MM.1S (cell line): ENCODE data around the gene FGF12.
A peak's percentile ranks its signal among the peaks of the same experiment; 100 is the strongest.

Source experiments
- DNase-seq: peaks from one replicate; pipeline ENCODE4 v3.0.0-alpha.2; 2015
- H2AFZ ChIP-seq: fragments of 300-600 bp; sonication (generic); 2 replicates; pipeline ENCODE4 v1.6.0; 2016; ENCODE audit warnings: antibody characterized with exemption, low read length
- H3F3A ChIP-seq: fragments of 300-600 bp; sonication (generic); 2 replicates; pipeline ENCODE4 v1.6.1; 2016; ENCODE audit warnings: mild to moderate bottlenecking, antibody characterized with exemption, low read length, moderate library complexity, mixed read lengths; ENCODE audit not compliant: insufficient read depth
- H3K27ac ChIP-seq: fragments of 300-600 bp; sonication (generic); 2 replicates; pipeline ENCODE4 v1.5.1; 2016; ENCODE audit warnings: mild to moderate bottlenecking, low read length
- H3K27me3 ChIP-seq: fragments of 300-600 bp; sonication (generic); replicated peaks from 2 replicates; pipeline ENCODE4 v1.6.0; 2016; ENCODE audit warnings: low read length; ENCODE audit not compliant: insufficient read depth
- H3K36me3 ChIP-seq: fragments of 300-600 bp; sonication (generic); replicated peaks from 2 replicates; pipeline ENCODE4 v1.6.1; 2016; ENCODE audit warnings: mild to moderate bottlenecking, low read length, mixed read lengths; ENCODE audit not compliant: insufficient read depth
- H3K4me1 ChIP-seq: fragments of 300-600 bp; sonication (generic); 2 replicates; pipeline ENCODE4 v1.6.1; 2016; ENCODE audit warnings: low read length, mixed read lengths
- H3K4me2 ChIP-seq: fragments of 300-600 bp; sonication (generic); 2 replicates; pipeline ENCODE4 v1.6.0; 2016; ENCODE audit warnings: low read depth, low read length
- H3K4me3 ChIP-seq: fragments of 300-600 bp; sonication (generic); 2 replicates; pipeline ENCODE4 v1.5.1; 2016; ENCODE audit warnings: low read length, mixed read lengths
- H3K79me2 ChIP-seq: fragments of 300-600 bp; sonication (generic); 2 replicates; pipeline ENCODE4 v1.6.1; 2016; ENCODE audit warnings: mixed run types, low read length, mixed read lengths
- H3K9ac ChIP-seq: fragments of 300-600 bp; sonication (generic); 2 replicates; pipeline ENCODE4 v1.6.1; 2016; ENCODE audit warnings: low read length, mixed read lengths
- H3K9me2 ChIP-seq: fragments of 300-600 bp; sonication (generic); replicated peaks from 2 replicates; pipeline ENCODE4 v1.6.1; 2016; ENCODE audit warnings: mild to moderate bottlenecking, low read length, mixed read lengths; ENCODE audit not compliant: insufficient read depth
- H3K9me3 ChIP-seq: fragments of 300-600 bp; sonication (generic); replicated peaks from 2 replicates; pipeline ENCODE4 v1.6.1; 2016; ENCODE audit warnings: mild to moderate bottlenecking, low read length, mixed read lengths; ENCODE audit not compliant: insufficient read depth
- H4K20me1 ChIP-seq: fragments of 300-600 bp; sonication (generic); 2 replicates; pipeline ENCODE4 v1.6.1; 2016; ENCODE audit warnings: mild to moderate bottlenecking, low read length, moderate library complexity, mixed read lengths; ENCODE audit not compliant: insufficient read depth
- EZH2 ChIP-seq: fragments of 300-600 bp; sonication (generic); optimal IDR thresholded peaks from 2 replicates; pipeline ENCODE3; 2017; ENCODE audit warnings: low read depth, mild to moderate bottlenecking, antibody characterized with exemption, low read length, mixed read lengths
- EZH2phosphoT487 ChIP-seq: fragments of 300-600 bp; sonication (generic); IDR thresholded peaks from 2 replicates; pipeline ENCODE4 v1.6.1; 2018; ENCODE audit warnings: antibody characterized with exemption, low read length
- TF ChIP-seq, protein P1 (sequence below): fragments of 300-600 bp; sonication (generic); IDR thresholded peaks from 2 replicates; pipeline ENCODE4 v1.5.1; 2016; ENCODE audit warnings: antibody characterized with exemption, low read length, mixed read lengths

Gene FGF12

DNA sequence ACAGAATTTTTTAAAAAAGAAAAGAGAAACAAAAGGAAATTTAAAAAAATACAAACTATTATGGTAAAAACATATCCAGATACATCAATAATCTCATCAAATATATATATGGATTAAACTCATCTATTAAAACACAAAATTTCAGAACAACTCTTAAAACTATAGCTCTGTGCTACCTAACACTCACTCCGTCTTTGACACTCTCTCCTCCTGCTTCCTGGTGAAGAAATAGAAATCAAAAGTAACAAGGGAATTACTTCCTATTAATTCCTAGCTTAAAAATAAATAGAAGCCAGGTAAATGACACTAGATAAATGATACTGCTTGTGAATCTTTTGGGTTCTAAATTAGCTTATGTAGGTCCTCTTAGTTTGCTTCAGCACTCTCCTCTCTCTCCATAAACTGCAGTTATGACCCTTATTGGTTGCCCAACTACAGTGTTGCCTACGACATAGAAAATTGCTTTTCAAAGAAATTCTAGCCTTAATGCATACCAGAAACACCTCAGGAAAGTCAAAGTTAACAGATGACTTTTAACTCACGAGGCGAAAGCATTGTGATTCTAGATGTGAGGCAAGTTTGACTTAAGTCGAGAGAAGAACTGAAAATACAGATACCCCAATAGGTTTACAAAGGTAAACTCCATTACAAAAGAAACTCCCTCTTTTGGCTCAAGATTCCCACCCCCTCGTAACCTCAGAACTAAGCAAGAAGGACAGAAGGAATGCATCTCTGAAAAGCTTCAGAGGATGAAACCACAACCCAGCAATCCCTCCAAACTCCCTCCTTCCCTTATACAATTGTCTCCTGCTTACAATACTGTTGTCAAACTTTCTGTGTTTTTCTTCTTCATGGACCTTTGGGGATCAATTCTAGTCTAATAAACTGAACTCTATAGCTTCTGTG lies 394.7 kb downstream of the FGF12 start:
- no peak overlapping the region for H3K4me2 ChIP-seq
- no peak for DNase-seq

GRCh38 chr3:192331749-192332385 lies 395.5 kb downstream of the FGF12 start:
- TF ChIP-seq EZH2 (no peak), EZH2phosphoT487 (peak; percentile 85)
- DNase-seq: peak; percentile 63
- H3K79me2 ChIP-seq: no peaks in the 10 kb centered on the region
- H3K4me2 ChIP-seq: peak overlapping the region; percentile 16; the same call in 1 of the 2 replicates
- H3K9ac ChIP-seq: no peak overlapping the region
- no peak overlapping the region for H2AFZ ChIP-seq
- H3K9me2 ChIP-seq: no peaks in the 10 kb centered on the region
- H3K27ac ChIP-seq: no peak overlapping the region
- H3K4me3 ChIP-seq: no peak overlapping the region
- H4K20me1 ChIP-seq: no peaks in the 10 kb centered on the region
- H3K27me3 ChIP-seq: no peaks in the 10 kb centered on the region; the same call in 1 of the 2 replicates
- no peaks in the 10 kb centered on the region for H3K9me3 ChIP-seq
- H3K36me3 ChIP-seq: no peaks in the 10 kb centered on the region
- no peaks in the 10 kb centered on the region for H3K4me1 ChIP-seq
- H3F3A ChIP-seq: no peaks in the 10 kb centered on the region

More for the DNA sequence above, 394.7 kb downstream of the FGF12 start:
- Histone ChIP-seq H3K4me3 (no peak overlapping the region), H3K9me2 (no peaks in the 10 kb centered on the region), H3K4me1 (no peaks in the 10 kb centered on the region), H3K9me3 (no peaks in the 10 kb centered on the region), H2AFZ (no peak overlapping the region), H3K79me2 (no peaks in the 10 kb centered on the region), H4K20me1 (no peaks in the 10 kb centered on the region), H3K27me3 (no peaks in the 10 kb centered on the region; the same call in 1 of the 2 replicates), H3K36me3 (no peaks in the 10 kb centered on the region), H3K9ac (no peak overlapping the region), H3F3A (no peaks in the 10 kb centered on the region), H3K27ac (no peak overlapping the region)
- TF ChIP-seq EZH2 (no peak), EZH2phosphoT487 (no peak)
- TF ChIP-seq, protein P1, sequence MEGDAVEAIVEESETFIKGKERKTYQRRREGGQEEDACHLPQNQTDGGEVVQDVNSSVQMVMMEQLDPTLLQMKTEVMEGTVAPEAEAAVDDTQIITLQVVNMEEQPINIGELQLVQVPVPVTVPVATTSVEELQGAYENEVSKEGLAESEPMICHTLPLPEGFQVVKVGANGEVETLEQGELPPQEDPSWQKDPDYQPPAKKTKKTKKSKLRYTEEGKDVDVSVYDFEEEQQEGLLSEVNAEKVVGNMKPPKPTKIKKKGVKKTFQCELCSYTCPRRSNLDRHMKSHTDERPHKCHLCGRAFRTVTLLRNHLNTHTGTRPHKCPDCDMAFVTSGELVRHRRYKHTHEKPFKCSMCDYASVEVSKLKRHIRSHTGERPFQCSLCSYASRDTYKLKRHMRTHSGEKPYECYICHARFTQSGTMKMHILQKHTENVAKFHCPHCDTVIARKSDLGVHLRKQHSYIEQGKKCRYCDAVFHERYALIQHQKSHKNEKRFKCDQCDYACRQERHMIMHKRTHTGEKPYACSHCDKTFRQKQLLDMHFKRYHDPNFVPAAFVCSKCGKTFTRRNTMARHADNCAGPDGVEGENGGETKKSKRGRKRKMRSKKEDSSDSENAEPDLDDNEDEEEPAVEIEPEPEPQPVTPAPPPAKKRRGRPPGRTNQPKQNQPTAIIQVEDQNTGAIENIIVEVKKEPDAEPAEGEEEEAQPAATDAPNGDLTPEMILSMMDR: no peak

GRCh38 chr3:192326656-192327055 lies 400.7 kb downstream of the FGF12 start:
- H3K79me2 ChIP-seq: no peaks in the 10 kb centered on the region
- no peaks in the 10 kb centered on the region for H3K9me2 ChIP-seq
- H3K36me3 ChIP-seq: no peaks in the 10 kb centered on the region
- no peaks in the 10 kb centered on the region for H3F3A ChIP-seq
- H3K4me1 ChIP-seq: no peaks in the 10 kb centered on the region
- no peak overlapping the region for H3K27ac ChIP-seq
- TF ChIP-seq EZH2: no peak
- no peak for TF ChIP-seq EZH2phosphoT487
- H3K4me2 ChIP-seq: no peak overlapping the region
- no peaks in the 10 kb centered on the region for H4K20me1 ChIP-seq
- no peak overlapping the region for H3K9ac ChIP-seq
- H3K9me3 ChIP-seq: no peaks in the 10 kb centered on the region
- H3K27me3 ChIP-seq: no peaks in the 10 kb centered on the region
- DNase-seq: no peak
- H3K4me3 ChIP-seq: no peak overlapping the region
- no peak overlapping the region for H2AFZ ChIP-seq

- Histone ChIP-seq H3F3A (no peaks in the 10 kb centered on the region), H3K4me3 (no peak overlapping the region), H3K9me3 (no peaks in the 10 kb centered on the region), H3K27ac (no peak overlapping the region), H2AFZ (no peak overlapping the region), H3K27me3 (no peaks in the 10 kb centered on the region), H3K79me2 (no peaks in the 10 kb centered on the region), H4K20me1 (no peaks in the 10 kb centered on the region), H3K4me2 (no peak overlapping the region), H3K4me1 (no peaks in the 10 kb centered on the region), H3K9me2 (no peaks in the 10 kb centered on the region), H3K9ac (no peak overlapping the region), H3K36me3 (no peaks in the 10 kb centered on the region)
- DNase-seq: no peak
- TF ChIP-seq EZH2phosphoT487: no peak
- no peak for TF ChIP-seq EZH2
- TF ChIP-seq, protein P1: no peak
Measured at GRCh38 chr3:192317564-192317963, 409.8 kb downstream of the FGF12 start.
